SKM-1 treated with dmso at 0.1 percent for 144 hours (cell line): ENCODE results near the gene STX19.
"Not testable (repeated sequence)": the region's sequence is repeated elsewhere in the genome, so short reads cannot be mapped to it uniquely, and the experiment has no call there.

Experiments used
- DNase-seq: peaks from one replicate; lab custom pipeline; 2025; ENCODE audit not compliant: unreplicated experiment; lab: John Stamatoyannopoulos, UW

Gene STX19

GRCh38 chr3:93979850-93980676 is 48.3 kb downstream of the STX19 start, which contains the start of gene ARL13B:
Gene ARL13B, plus strand, starts transcription at chr3:93980155. Its CDS starts 269 bp downstream, at chr3:93980424.
- DNase-seq, result peak; percentile 99

- DNase-seq, result peak; percentile 82
Observed at GRCh38 chr3:93973131-93974126, 55.0 kb downstream of the STX19 start, which contains the start of gene PROS1. Gene PROS1, minus strand, starts transcription at chr3:93973896. Its CDS starts 147 bp downstream, at chr3:93973749.

DNA sequence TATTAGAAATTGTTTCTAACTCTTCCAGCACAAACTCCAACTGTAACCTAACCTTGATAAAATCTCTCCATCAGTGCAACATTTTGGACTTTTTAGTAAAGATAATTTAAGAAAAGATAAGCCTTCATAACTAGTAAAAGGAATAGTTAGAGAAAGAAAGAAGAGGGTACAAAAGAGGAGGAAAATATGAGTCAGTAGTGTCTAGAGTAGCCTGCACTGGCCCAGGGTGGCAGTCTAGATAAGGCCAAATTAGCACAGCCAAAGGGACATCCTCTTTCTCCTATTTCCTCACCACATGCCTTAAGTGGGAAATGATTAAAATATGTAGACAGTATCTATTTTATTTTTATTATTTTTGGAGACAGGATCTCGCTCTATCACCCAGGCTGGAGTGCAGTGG is 58.4 kb downstream of the STX19 start:
- no peak for DNase-seq

GRCh38 chr3:93969443-93969842 is 59.0 kb downstream of the STX19 start:
- no peak for DNase-seq

DNA sequence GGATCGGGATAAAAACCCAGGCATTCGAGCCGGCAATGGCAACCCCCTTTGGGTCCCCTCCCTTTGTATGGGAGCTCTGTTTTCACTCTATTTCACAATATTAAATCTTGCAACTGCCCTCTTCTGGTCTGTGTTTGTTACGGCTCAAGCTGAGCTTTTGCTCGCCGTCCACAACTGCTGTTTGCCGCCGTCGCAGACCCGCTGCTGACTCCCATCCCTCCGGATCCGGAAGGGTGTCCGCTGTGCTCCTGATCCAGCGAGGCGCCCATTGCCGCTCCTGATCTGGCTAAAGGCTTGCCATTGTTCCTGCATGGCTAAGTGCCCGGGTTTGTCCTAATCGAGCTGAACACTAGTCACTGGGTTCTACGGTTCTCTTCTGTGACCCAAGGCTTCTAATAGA is 63.3 kb downstream of the STX19 start:
- DNase-seq, result not testable (repeated sequence)
